NCI-H510A treated with DMSO at 0.1 percent for 48 hours (cell line): ENCODE data around the gene MAGOHB.

ENCODE experiments used
- DNase-seq: peaks from one replicate; lab custom pipeline; 2025; lab: John Stamatoyannopoulos, UW

MAGOHB gene

DNA sequence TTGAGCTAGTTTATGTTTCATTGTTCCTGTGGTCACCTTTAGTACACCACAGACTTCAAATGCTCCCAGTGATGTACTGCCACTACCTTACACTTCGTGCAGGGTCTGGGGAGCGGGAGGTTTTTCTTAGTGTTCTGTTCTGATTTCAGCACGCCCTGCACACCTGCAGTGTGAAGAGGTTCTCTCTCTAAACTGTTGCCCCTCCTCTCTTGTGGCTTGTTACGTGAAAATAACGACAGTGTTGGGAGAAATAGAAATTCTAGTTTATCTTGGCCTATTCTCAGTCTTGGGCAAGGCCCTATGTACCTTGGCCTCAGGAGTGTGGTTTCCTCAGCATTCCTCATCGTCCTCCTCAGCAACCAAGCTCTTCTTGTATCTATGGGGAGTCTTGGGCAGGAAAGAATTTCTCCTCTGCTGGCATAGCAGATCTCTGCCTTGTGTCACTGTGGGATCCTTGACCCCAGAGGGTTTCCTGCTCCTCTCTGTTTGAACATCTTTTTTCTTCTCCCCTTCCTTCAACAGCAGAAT is 59.1 kb downstream of the MAGOHB start:
- no peak for DNase-seq
